Measurements from ENCODE around the gene IFNA10.
"Not testable (repeated sequence)": the region's sequence is repeated elsewhere in the genome, so short reads cannot be mapped to it uniquely, and the experiment has no call there.

The IFNA10 gene

GRCh38 chr9:21194867-21195776 lies 11.8 kb downstream of the IFNA10 start:
- DNase-seq (ENCODE audit: low read depth) = peak; percentile 18

- DNase-seq (ENCODE audit: low read depth) = not testable (repeated sequence)
These were observed 19.5 kb downstream of the IFNA10 start, which contains the start of gene IFNA4 for GRCh38 chr9:21187487-21187886. Gene IFNA4, minus strand, starts transcription at chr9:21187587. Its CDS starts 56 bp downstream, at chr9:21187531.

GRCh38 chr9:21182810-21183736 lies 23.9 kb downstream of the IFNA10 start:
- DNase-seq (ENCODE audit: low read depth) = peak; percentile 7

- DNase-seq (ENCODE audit: low read depth) = no peak
These were observed 32.3 kb downstream of the IFNA10 start for GRCh38 chr9:21174671-21175070.

- DNase-seq (ENCODE audit: low read depth) = no peak
These were observed 34.8 kb downstream of the IFNA10 start for GRCh38 chr9:21172156-21172555.

- no peak for DNase-seq (ENCODE audit: low read depth)
These were observed 35.6 kb downstream of the IFNA10 start for GRCh38 chr9:21171351-21171750.

- DNase-seq (ENCODE audit: low read depth) = not testable (repeated sequence)
These were observed 40.4 kb downstream of the IFNA10 start, which contains the start of gene IFNA21 for GRCh38 chr9:21166560-21166959. Gene IFNA21, minus strand, starts transcription at chr9:21166660. Its CDS starts 48 bp downstream, at chr9:21166612.

GRCh38 chr9:21165516-21165915 lies 41.4 kb downstream of the IFNA10 start:
- no peak for DNase-seq (ENCODE audit: low read depth)

GRCh38 chr9:21160178-21160577 lies 46.8 kb downstream of the IFNA10 start:
- DNase-seq (ENCODE audit: low read depth) = no peak

Data from activated T-cell treated with anti-CD3 and anti-CD28 coated beads for 24 hours (primary cell).